GM18508 (cell line): ENCODE measurements around the gene SLC25A45.

Experiments used
- ATAC-seq: cut with Tn5 transposase; IDR thresholded peaks from one replicate; pipeline ENCODE4 v1.9.1; 2021; ENCODE audit warnings: moderate number of reproducible peaks; ENCODE audit not compliant: insufficient read depth, unreplicated experiment

Gene SLC25A45

GRCh38 chr11:65329944-65330403, 52.5 kb downstream of the SLC25A45 start:
- ATAC-seq = no peak

DNA sequence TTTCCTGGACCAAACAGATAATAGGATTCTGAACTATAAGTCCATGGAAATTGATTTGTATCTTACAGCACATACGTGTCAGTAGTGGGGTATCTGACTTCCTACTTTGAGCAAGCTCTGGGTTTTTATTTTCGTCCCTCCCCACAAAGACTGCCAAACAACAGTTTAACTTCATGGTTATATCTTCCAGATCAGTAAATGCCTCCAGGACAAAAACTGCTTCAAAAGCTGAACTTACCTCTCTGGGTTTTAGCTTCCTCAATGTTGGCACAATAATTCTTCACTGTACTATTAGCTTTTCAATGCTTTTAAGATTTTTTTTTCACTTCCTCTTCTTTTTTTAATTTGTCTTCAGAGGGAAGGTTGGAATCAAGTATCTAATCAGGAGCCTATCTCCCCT, 53.0 kb downstream of the SLC25A45 start:
- no peak for ATAC-seq

- no peak for ATAC-seq
These were observed 55.4 kb downstream of the SLC25A45 start for GRCh38 chr11:65327021-65327420.

- no peak for ATAC-seq
These were observed 57.0 kb downstream of the SLC25A45 start for GRCh38 chr11:65325435-65325834.
